Esophagus squamous epithelium (tissue), 5 donors: ENCODE results near the gene COX5A. TPM values are rescaled to one million over a fixed set of nuclear protein-coding genes. Genes with fewer than 3 reads are reported as not detected.
"Not testable (repeated sequence)": the region's sequence is repeated elsewhere in the genome, so short reads cannot be mapped to it uniquely, and the experiment has no call there.

Experiments used
- DNase-seq: peaks from one replicate; lab custom pipeline; 2025; lab: John Stamatoyannopoulos, UW
- H3K27ac ChIP-seq, 4 donors: fragments of 200-600 bp; sonication (generic); one replicate each; pipeline ENCODE4 v1.5.1; 2016 to 2019; ENCODE audit warnings: mild to moderate bottlenecking in 1 of 4
- H3K27me3 ChIP-seq, 4 donors: fragments of 200-600 bp; sonication (generic); 1 replicate in 3 of 4; 2 replicates in 1 of 4; pipeline versions ENCODE4 v1.5.1 to v1.6.0; 2017 to 2021; ENCODE audit warnings: antibody characterized with exemption in 1 of 4
- H3K36me3 ChIP-seq, 3 donors: fragments of 200-600 bp; sonication (generic); one replicate each; pipeline ENCODE4 v1.5.1; 2016 to 2019
- H3K4me1 ChIP-seq, 3 donors: fragments of 200-600 bp; sonication (generic); one replicate each; pipeline ENCODE4 v1.5.1; 2017 to 2019
- H3K4me3 ChIP-seq, 4 donors: fragments of 200-600 bp; sonication (generic); 1 replicate in 3 of 4; 2 replicates in 1 of 4; pipeline ENCODE4 v1.5.1; 2016 to 2019; ENCODE audit warnings: mild to moderate bottlenecking in 2 of 4, moderate library complexity in 1 of 4
- H3K9me3 ChIP-seq, 3 donors: fragments of 200-600 bp; sonication (generic); one replicate each; pipeline ENCODE4 v1.5.1; 2016 to 2019
- CTCF ChIP-seq, 6 experiments: fragments of 450-650 bp in 4 of 6; fragments of 200-600 bp in 2 of 6; sonication (generic) in 2 of 6; IDR thresholded peaks; one replicate each; pipeline ENCODE4 v1.5.1; 2016 to 2019; ENCODE audit warnings: antibody characterized with exemption in 6 of 6, mild to moderate bottlenecking in 4 of 6, moderate library complexity in 4 of 6
- POLR2A ChIP-seq, 4 donors: fragments of 450-650 bp; IDR thresholded peaks; one replicate each; pipeline ENCODE4 v1.6.1; 2017; ENCODE audit warnings: antibody characterized with exemption in 4 of 4, mild to moderate bottlenecking in 4 of 4, moderate library complexity in 3 of 4
- WGBS, 2 donors: methylation state at CpG; one replicate each; pipeline ENCODE4 v1.1.5; 2018; 5-methylcytosine and 5-hydroxymethylcytosine counted together
- intact Hi-C: fragments of 100-400 bp; cut with DNase I; formaldehyde crosslinking; loops from one replicate; pipeline ENCODE4 v1.15.0; 2022
- total RNA-seq, 4 donors: library from RNA; depleted of rRNA; stranded (reverse); fragments of >200 nt; gene quantifications; one replicate each; pipeline ENCODE4 v1.1.0, GENCODE V29; 2016
- donor health status: DM: yes; HTN: yes; CAD: no.

COX5A gene
- total RNA-seq, 4 donors from 2014 or later: 110 to 197 (median 172) TPM

- intact Hi-C loops: no loop called here
- Histone ChIP-seq H3K36me3 (peaks cover 5 to 82% (median 34%) of the 10 kb centered on the region in 3 donors), H3K27me3 (no peaks in the 10 kb centered on the region), H3K9me3 (no peaks in the 10 kb centered on the region), H3K27ac (no peak overlapping the region), H3K4me1 (peaks cover 0 to 1% (median 0%) of the 10 kb centered on the region in 3 donors), H3K4me3 (no peak overlapping the region)
- 93 to 94% methylated on average over 5 of the region's 5 CpGs for WGBS, 2 donors
- no peak for DNase-seq
- TF ChIP-seq POLR2A (IDR thresholded peaks at IDR 0.05) (no peak), CTCF (IDR thresholded peaks at IDR 0.05) (no peak)
Observed at GRCh38 chr15:74928771-74929198, 9.1 kb downstream of the COX5A start.

GRCh38 chr15:74924525-74924924 is 13.3 kb downstream of the COX5A start:
- intact Hi-C loops: no loop called here
- no peak for DNase-seq
- Histone ChIP-seq H3K36me3 (peaks cover 5 to 100% (median 52%) of the 10 kb centered on the region in 3 donors), H3K27ac (no peak overlapping the region), H3K27me3 (no peaks in the 10 kb centered on the region), H3K4me3 (no peak overlapping the region), H3K9me3 (no peaks in the 10 kb centered on the region), H3K4me1 (no peaks in the 10 kb centered on the region)
- WGBS, 2 donors: 93 to 97% methylated on average over 3 of the region's 3 CpGs
- no peak for TF ChIP-seq CTCF (IDR thresholded peaks at IDR 0.05)
- TF ChIP-seq POLR2A (IDR thresholded peaks at IDR 0.05): no peak

GRCh38 chr15:74920456-74920855 is 17.4 kb downstream of the COX5A start:
- Histone ChIP-seq H3K9me3 (no peaks in the 10 kb centered on the region), H3K36me3 (peaks cover 14 to 100% (median 63%) of the 10 kb centered on the region in 3 donors), H3K4me3 (no peak overlapping the region), H3K27me3 (no peaks in the 10 kb centered on the region), H3K27ac (no peak overlapping the region), H3K4me1 (no peaks in the 10 kb centered on the region)
- DNase-seq: no peak
- WGBS, 2 donors: 62 to 83% methylated on average over 5 to 6 of the region's 8 CpGs
- intact Hi-C loops: no loop called here
- TF ChIP-seq POLR2A (IDR thresholded peaks at IDR 0.05) (no peak), CTCF (IDR thresholded peaks at IDR 0.05) (no peak)

GRCh38 chr15:74917676-74918075 is 20.2 kb downstream of the COX5A start:
- Histone ChIP-seq H3K36me3 (peaks cover 9 to 98% (median 56%) of the 10 kb centered on the region in 3 donors), H3K4me3 (no peak overlapping the region), H3K27me3 (no peaks in the 10 kb centered on the region), H3K4me1 (peaks cover 0 to 8% (median 0%) of the 10 kb centered on the region in 3 donors), H3K27ac (no peak overlapping the region), H3K9me3 (no peaks in the 10 kb centered on the region)
- TF ChIP-seq CTCF (IDR thresholded peaks at IDR 0.05) (no peak), POLR2A (IDR thresholded peaks at IDR 0.05) (no peak)
- WGBS, 2 donors: 85 to 91% methylated on average over 5 to 6 of the region's 6 CpGs
- intact Hi-C loops: no loop called here
- no peak for DNase-seq

- intact Hi-C loops, H3K27me3 ChIP-seq, DNase-seq, H3K4me1 ChIP-seq, H3K9me3 ChIP-seq, H3K4me3 ChIP-seq: not testable (repeated sequence)
- H3K36me3 ChIP-seq: peaks cover 9 to 85% (median 35%) of the 10 kb centered on the region in 3 donors
- H3K27ac ChIP-seq: peak overlapping the region in 1 of 4 donors; percentile 48
- WGBS, 2 donors: 95 to 96% methylated on average over 7 to 8 of the region's 8 CpGs
Observed at GRCh38 chr15:74913799-74914198, 24.1 kb downstream of the COX5A start.

- DNase-seq: no peak
- H3K36me3 ChIP-seq: peaks cover 9 to 77% (median 29%) of the 10 kb centered on the region in 3 donors
- 74 to 82% methylated on average over 9 of the region's 9 CpGs for WGBS, 2 donors
- peaks cover 0 to 8% (median 0%) of the 10 kb centered on the region in 3 donors for H3K4me1 ChIP-seq
- no peaks in the 10 kb centered on the region for H3K27me3 ChIP-seq
- no peak for TF ChIP-seq CTCF (IDR thresholded peaks at IDR 0.05)
- TF ChIP-seq POLR2A (IDR thresholded peaks at IDR 0.05): no peak
- H3K9me3 ChIP-seq: no peaks in the 10 kb centered on the region
- intact Hi-C loops: no loop called here
- H3K4me3 ChIP-seq: no peak overlapping the region
- H3K27ac ChIP-seq: peak overlapping the region in 3 of 4 donors; percentile 6 to 48 (median 22)
Observed at GRCh38 chr15:74913041-74913440, 24.8 kb downstream of the COX5A start.
